ENCODE results near the gene PPP1R12C.
A peak's percentile ranks its signal among the peaks of the same experiment; 100 is the strongest.

The PPP1R12C gene

GRCh38 chr19:55132453-55133129 lies 15.2 kb upstream of the PPP1R12C start:
- no peak overlapping the region for H3K4me2 ChIP-seq (ENCODE audit: insufficient read depth, low read length, poor library complexity, severe bottlenecking)
- H3K23ac ChIP-seq (ENCODE audit: low read depth, low read length, poor library complexity) = no peak overlapping the region
- H3K79me1 ChIP-seq (ENCODE audit: low read depth, low read length) = no peaks in the 10 kb centered on the region
- peaks cover 7 to 11% of the 10 kb centered on the region in 2 donors for H3K4me1 ChIP-seq (ENCODE audit: control insufficient read depth in 2 of 2, insufficient read depth in 1 of 2, low read depth in 1 of 2, low read length in 2 of 2)
- no peak overlapping the region for H2BK15ac ChIP-seq (ENCODE audit: low read length)
- peak overlapping the region; percentile 52 for H2AK5ac ChIP-seq (ENCODE audit: low read depth, low read length)
- peaks cover 0 to 2% of the 10 kb centered on the region in 2 donors for H3K36me3 ChIP-seq (replicated peaks in 1 of 2; ENCODE audit: control insufficient read depth in 2 of 2, insufficient read depth in 2 of 2, low read length in 2 of 2)
- no peak overlapping the region for H4K8ac ChIP-seq (ENCODE audit: low read depth, low read length)
- no peak overlapping the region for H3K27ac ChIP-seq (replicated peaks; ENCODE audit: low read length)
- H3K4ac ChIP-seq (ENCODE audit: low read length) = no peak overlapping the region
- no CpG with 5 or more reads among the region's 14 CpGs for WGBS, 2 donors (ENCODE audit: extremely low coverage in 2 of 2, insufficient read length in 2 of 2, insufficient replicate concordance in 1 of 2)
- DNase-seq (ENCODE audit: low spot score) = no peak
- peak overlapping the region; percentile 17 for H2AFZ ChIP-seq (ENCODE audit: low read length)
- H2BK12ac ChIP-seq (ENCODE audit: low read length) = no peak overlapping the region
- no peaks in the 10 kb centered on the region for H3K9me3 ChIP-seq (replicated peaks in 1 of 2; ENCODE audit: control insufficient read depth in 2 of 2, insufficient read depth in 1 of 2, low read depth in 1 of 2, low read length in 2 of 2)
- peaks cover 0 to 14% (median 0%) of the 10 kb centered on the region in 3 experiments for H3K27me3 ChIP-seq (ENCODE audit: control insufficient read depth in 3 of 3, insufficient read depth in 3 of 3, low read depth in 1 of 3, low read length in 3 of 3)
- no peak overlapping the region for H4K91ac ChIP-seq (ENCODE audit: low read depth, low read length, poor library complexity)
- no peak overlapping the region for H3K14ac ChIP-seq (ENCODE audit: low read length)
- no peak overlapping the region for H3K9ac ChIP-seq (ENCODE audit: low read depth, low read length, poor library complexity)
- no peak overlapping the region for H2BK120ac ChIP-seq (ENCODE audit: low read depth, low read length)
- H3K4me3 ChIP-seq (ENCODE audit: low read length in 2 of 2) = no peak overlapping the region
- H3K18ac ChIP-seq (ENCODE audit: low read length) = no peak overlapping the region
- no peak overlapping the region for H2BK5ac ChIP-seq (ENCODE audit: low read length)

- Histone ChIP-seq H3K4ac (ENCODE audit: low read length) (no peak overlapping the region), H3K9me3 (replicated peaks in 1 of 2; ENCODE audit: control insufficient read depth in 2 of 2, insufficient read depth in 1 of 2, low read depth in 1 of 2, low read length in 2 of 2) (no peaks in the 10 kb centered on the region), H3K27me3 (ENCODE audit: control insufficient read depth in 3 of 3, insufficient read depth in 3 of 3, low read depth in 1 of 3, low read length in 3 of 3) (peaks cover 0 to 14% (median 0%) of the 10 kb centered on the region in 3 experiments), H2AK5ac (ENCODE audit: low read depth, low read length) (no peak overlapping the region), H3K4me2 (ENCODE audit: insufficient read depth, low read length, poor library complexity, severe bottlenecking) (no peak overlapping the region), H4K91ac (ENCODE audit: low read depth, low read length, poor library complexity) (no peak overlapping the region), H3K36me3 (replicated peaks in 1 of 2; ENCODE audit: control insufficient read depth in 2 of 2, insufficient read depth in 2 of 2, low read length in 2 of 2) (peaks cover 0 to 2% of the 10 kb centered on the region in 2 donors), H3K23ac (ENCODE audit: low read depth, low read length, poor library complexity) (no peak overlapping the region), H2BK15ac (ENCODE audit: low read length) (no peak overlapping the region), H4K8ac (ENCODE audit: low read depth, low read length) (no peak overlapping the region), H2BK5ac (ENCODE audit: low read length) (no peak overlapping the region), H3K4me1 (ENCODE audit: control insufficient read depth in 2 of 2, insufficient read depth in 1 of 2, low read depth in 1 of 2, low read length in 2 of 2) (peaks cover 7% of the 10 kb centered on the region in 2 donors), H2BK120ac (ENCODE audit: low read depth, low read length) (no peak overlapping the region), H3K27ac (replicated peaks; ENCODE audit: low read length) (no peak overlapping the region), H3K14ac (ENCODE audit: low read length) (no peak overlapping the region), H3K9ac (ENCODE audit: low read depth, low read length, poor library complexity) (no peak overlapping the region), H3K4me3 (ENCODE audit: low read length in 2 of 2) (no peak overlapping the region), H3K79me1 (ENCODE audit: low read depth, low read length) (no peaks in the 10 kb centered on the region), H2AFZ (ENCODE audit: low read length) (no peak overlapping the region), H2BK12ac (ENCODE audit: low read length) (no peak overlapping the region), H3K18ac (ENCODE audit: low read length) (no peak overlapping the region)
- WGBS, 2 donors (ENCODE audit: extremely low coverage in 2 of 2, insufficient read length in 2 of 2, insufficient replicate concordance in 1 of 2) = no CpG with 5 or more reads among the region's 16 CpGs
- no peak for DNase-seq (ENCODE audit: low spot score)
These were observed 14.0 kb upstream of the PPP1R12C start for GRCh38 chr19:55131421-55131820.

GRCh38 chr19:55119053-55119452 lies 1.6 kb upstream of the PPP1R12C start:
- H3K4me2 ChIP-seq (ENCODE audit: insufficient read depth, low read length, poor library complexity, severe bottlenecking) = peak overlapping the region; percentile 59
- peaks cover 22 to 23% of the 10 kb centered on the region in 2 donors for H3K4me1 ChIP-seq (ENCODE audit: control insufficient read depth in 2 of 2, insufficient read depth in 1 of 2, low read depth in 1 of 2, low read length in 2 of 2)
- no peak overlapping the region for H3K23ac ChIP-seq (ENCODE audit: low read depth, low read length, poor library complexity)
- H3K27me3 ChIP-seq (ENCODE audit: control insufficient read depth in 3 of 3, insufficient read depth in 3 of 3, low read depth in 1 of 3, low read length in 3 of 3) = peaks cover 0 to 21% (median 0%) of the 10 kb centered on the region in 3 experiments
- H3K9ac ChIP-seq (ENCODE audit: low read depth, low read length, poor library complexity) = no peak overlapping the region
- peak overlapping the region; percentile 55 for H3K18ac ChIP-seq (ENCODE audit: low read length)
- H2BK15ac ChIP-seq (ENCODE audit: low read length) = no peak overlapping the region
- no peak overlapping the region for H2BK12ac ChIP-seq (ENCODE audit: low read length)
- peak overlapping the region; percentile 93 for H2AFZ ChIP-seq (ENCODE audit: low read length)
- H3K27ac ChIP-seq (replicated peaks; ENCODE audit: low read length) = no peak overlapping the region
- WGBS, 2 donors (ENCODE audit: extremely low coverage in 2 of 2, insufficient read length in 2 of 2, insufficient replicate concordance in 1 of 2) = no CpG with 5 or more reads among the region's 14 CpGs
- H2BK120ac ChIP-seq (ENCODE audit: low read depth, low read length) = no peak overlapping the region
- H3K9me3 ChIP-seq (replicated peaks in 1 of 2; ENCODE audit: control insufficient read depth in 2 of 2, insufficient read depth in 1 of 2, low read depth in 1 of 2, low read length in 2 of 2) = no peaks in the 10 kb centered on the region
- DNase-seq (ENCODE audit: low spot score) = no peak
- no peak overlapping the region for H3K4ac ChIP-seq (ENCODE audit: low read length)
- no peak overlapping the region for H2AK5ac ChIP-seq (ENCODE audit: low read depth, low read length)
- peaks cover 17% of the 10 kb centered on the region for H3K79me1 ChIP-seq (ENCODE audit: low read depth, low read length)
- H2BK5ac ChIP-seq (ENCODE audit: low read length) = no peak overlapping the region
- H4K8ac ChIP-seq (ENCODE audit: low read depth, low read length) = no peak overlapping the region
- H4K91ac ChIP-seq (ENCODE audit: low read depth, low read length, poor library complexity) = no peak overlapping the region
- no peak overlapping the region for H3K14ac ChIP-seq (ENCODE audit: low read length)
- H3K36me3 ChIP-seq (replicated peaks in 1 of 2; ENCODE audit: control insufficient read depth in 2 of 2, insufficient read depth in 2 of 2, low read length in 2 of 2) = no peaks in the 10 kb centered on the region
- H3K4me3 ChIP-seq (ENCODE audit: low read length in 2 of 2) = peak overlapping the region in 1 of 2 donors; percentile 83

GRCh38 chr19:55118401-55118991 lies 1.1 kb upstream of the PPP1R12C start:
- peak overlapping the region; percentile 93 for H2AFZ ChIP-seq (ENCODE audit: low read length)
- peaks cover 17% of the 10 kb centered on the region for H3K79me1 ChIP-seq (ENCODE audit: low read depth, low read length)
- H3K23ac ChIP-seq (ENCODE audit: low read depth, low read length, poor library complexity) = peak overlapping the region; percentile 14
- H3K4me1 ChIP-seq (ENCODE audit: control insufficient read depth in 2 of 2, insufficient read depth in 1 of 2, low read depth in 1 of 2, low read length in 2 of 2) = peaks cover 27 to 28% of the 10 kb centered on the region in 2 donors
- peak overlapping the region; percentile 55 for H3K18ac ChIP-seq (ENCODE audit: low read length)
- H2BK5ac ChIP-seq (ENCODE audit: low read length) = no peak overlapping the region
- no peak overlapping the region for H3K14ac ChIP-seq (ENCODE audit: low read length)
- DNase-seq (ENCODE audit: low spot score) = peak; percentile 75
- H2BK120ac ChIP-seq (ENCODE audit: low read depth, low read length) = no peak overlapping the region
- no peaks in the 10 kb centered on the region for H3K36me3 ChIP-seq (replicated peaks in 1 of 2; ENCODE audit: control insufficient read depth in 2 of 2, insufficient read depth in 2 of 2, low read length in 2 of 2)
- H3K9me3 ChIP-seq (replicated peaks in 1 of 2; ENCODE audit: control insufficient read depth in 2 of 2, insufficient read depth in 1 of 2, low read depth in 1 of 2, low read length in 2 of 2) = no peaks in the 10 kb centered on the region
- no peak overlapping the region for H3K4ac ChIP-seq (ENCODE audit: low read length)
- no CpG with 5 or more reads among the region's 22 CpGs for WGBS, 2 donors (ENCODE audit: extremely low coverage in 2 of 2, insufficient read length in 2 of 2, insufficient replicate concordance in 1 of 2)
- no peak overlapping the region for H4K91ac ChIP-seq (ENCODE audit: low read depth, low read length, poor library complexity)
- H3K4me3 ChIP-seq (ENCODE audit: low read length in 2 of 2) = peak overlapping the region; percentile 65 to 83
- no peak overlapping the region for H2BK12ac ChIP-seq (ENCODE audit: low read length)
- H2AK5ac ChIP-seq (ENCODE audit: low read depth, low read length) = no peak overlapping the region
- peaks cover 0 to 17% (median 0%) of the 10 kb centered on the region in 3 experiments for H3K27me3 ChIP-seq (ENCODE audit: control insufficient read depth in 3 of 3, insufficient read depth in 3 of 3, low read depth in 1 of 3, low read length in 3 of 3)
- H3K4me2 ChIP-seq (ENCODE audit: insufficient read depth, low read length, poor library complexity, severe bottlenecking) = peak overlapping the region; percentile 64
- no peak overlapping the region for H3K9ac ChIP-seq (ENCODE audit: low read depth, low read length, poor library complexity)
- H2BK15ac ChIP-seq (ENCODE audit: low read length) = no peak overlapping the region
- peak overlapping the region; percentile 48 for H3K27ac ChIP-seq (replicated peaks; ENCODE audit: low read length)
- no peak overlapping the region for H4K8ac ChIP-seq (ENCODE audit: low read depth, low read length)
